Measurements from ENCODE around the gene JMJD4. TPM values are rescaled to one million over a fixed set of nuclear protein-coding genes. Genes with fewer than 3 reads are reported as not detected.

The JMJD4 gene
- total and polyA plus RNA-seq, 2 donors (not counting 3 experiments of a cell fraction or from before 2014, with no cell fraction given): 17.3 to 31.2 TPM

GRCh38 chr1:227754958-227755357, 19.9 kb upstream of the JMJD4 start:
- peaks cover 3% of the 10 kb centered on the region for H3K79me2 ChIP-seq (ENCODE audit: control insufficient read depth, insufficient read depth, low read length)
- CTCF ChIA-PET: no interaction called here

More at GRCh38 chr1:227754958-227755357, 19.9 kb upstream of the JMJD4 start:
- intact Hi-C loops (cut with micrococcal nuclease): no loop called here
- TF ChIP-seq CTCF (IDR thresholded peaks at IDR 0.05; ENCODE audit: extremely low read depth in 1 of 2, insufficient read depth in 1 of 2, low read depth in 1 of 2, low read length in 2 of 2) (no peak), POLR2A (IDR thresholded peaks at IDR 0.05; ENCODE audit: low read depth, low read length) (no peak), EZH2 (IDR thresholded peaks at IDR 0.05; ENCODE audit: borderline replicate concordance, low read depth, low read length, severe bottlenecking) (no peak), POLR2AphosphoS5 (IDR thresholded peaks at IDR 0.05; ENCODE audit: insufficient read depth, low read depth, low read length) (no peak), MYC (IDR thresholded peaks at IDR 0.05; ENCODE audit: low read depth, low read length) (no peak), GATA2 (IDR thresholded peaks at IDR 0.05; ENCODE audit: insufficient read depth, insufficient read length, low read depth, low read length) (no peak), JUN (IDR thresholded peaks at IDR 0.05; ENCODE audit: borderline replicate concordance, insufficient read depth, insufficient read length, low read depth) (no peak), FOS (IDR thresholded peaks at IDR 0.05; ENCODE audit: borderline replicate concordance, insufficient read depth, low read length) (no peak)
- TF ChIP-seq, protein P1, sequence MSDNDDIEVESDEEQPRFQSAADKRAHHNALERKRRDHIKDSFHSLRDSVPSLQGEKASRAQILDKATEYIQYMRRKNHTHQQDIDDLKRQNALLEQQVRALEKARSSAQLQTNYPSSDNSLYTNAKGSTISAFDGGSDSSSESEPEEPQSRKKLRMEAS (IDR thresholded peaks at IDR 0.05; ENCODE audit: insufficient read depth, insufficient read length): no peak
- H4K20me1 ChIP-seq (replicated peaks; ENCODE audit: control insufficient read depth, extremely low read depth, insufficient read depth, low read length): no peaks in the 10 kb centered on the region
- no peaks in the 10 kb centered on the region for H3K9me3 ChIP-seq (replicated peaks; ENCODE audit: control insufficient read depth, insufficient read depth, low read length)
- no peaks in the 10 kb centered on the region for H3K9me1 ChIP-seq (replicated peaks; ENCODE audit: control insufficient read depth, extremely low read depth, insufficient read depth, low read length)
- POLR2A ChIA-PET: no interaction called here
- dilution Hi-C loops (cut with MboI; ENCODE audit: extremely low pct_ligation_motif_present, low sequenced_read_pairs): no loop called here
- H3K9ac ChIP-seq (replicated peaks; ENCODE audit: extremely low read depth, insufficient read depth, low read length): no peak overlapping the region
- no TSS peak for BruUV-seq (replicated peaks)
- H3K27me3 ChIP-seq (ENCODE audit: control insufficient read depth in 2 of 2, insufficient read depth in 2 of 2, low read length in 2 of 2): no peaks in the 10 kb centered on the region
- H3K4me2 ChIP-seq (ENCODE audit: insufficient read depth, low read length): no peak overlapping the region
- DNase-seq (ENCODE audit: low read depth, low spot score) (no peak), FAIRE-seq (no peak)
- H3K36me3 ChIP-seq (ENCODE audit: control insufficient read depth in 2 of 2, extremely low read depth in 1 of 2, insufficient read depth in 2 of 2, low read length in 2 of 2): peaks cover 3 to 12% of the 10 kb centered on the region in 2 experiments
- H3K27ac ChIP-seq (ENCODE audit: insufficient read depth, low read depth, low read length): no peak overlapping the region
- H2AFZ ChIP-seq (ENCODE audit: low read depth, low read length): no peak overlapping the region
- H3K4me3 ChIP-seq (replicated peaks in 1 of 3; ENCODE audit: insufficient read depth in 1 of 3, low read depth in 1 of 3, low read length in 3 of 3): no peak overlapping the region
- peaks cover 4% of the 10 kb centered on the region for H3K4me1 ChIP-seq (ENCODE audit: control insufficient read depth, extremely low read depth, insufficient read depth, low read length)

Data from endothelial cell of umbilical vein (primary cell).